ENCODE data around the gene PSME2. TPM values are rescaled to one million over a fixed set of nuclear protein-coding genes. Genes with fewer than 3 reads are reported as not detected.

PSME2 gene
- total RNA-seq, 1 experiment from 2014 or later: 288 TPM

DNA sequence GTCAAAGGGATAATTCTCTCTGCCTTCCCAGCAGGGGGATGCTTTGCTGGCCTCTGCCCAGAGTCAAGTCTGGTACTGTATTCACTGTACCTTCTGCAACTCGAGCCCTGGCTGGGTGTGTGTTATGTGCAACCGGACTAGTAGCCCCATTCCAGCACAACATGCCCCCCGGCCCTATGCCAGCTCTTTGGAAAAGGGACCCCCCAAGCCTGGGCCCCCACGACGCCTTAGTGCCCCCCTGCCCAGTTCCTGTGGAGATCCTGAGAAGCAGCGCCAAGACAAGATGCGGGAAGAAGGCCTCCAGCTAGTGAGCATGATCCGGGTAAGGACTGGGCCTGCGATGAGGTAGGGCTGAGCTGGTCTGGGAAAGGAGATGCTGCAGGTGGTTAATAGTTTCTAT lies 4.2 kb upstream of the PSME2 start:
- DNase-seq: no peak
- Mint-ChIP-seq H3K27ac (ENCODE audit: unreplicated experiment) (no peak overlapping the region), H3K4me1 (ENCODE audit: low read depth, unreplicated experiment) (peaks cover 21% of the 10 kb centered on the region), H3K27me3 (ENCODE audit: unreplicated experiment) (no peaks in the 10 kb centered on the region), H3K36me3 (ENCODE audit: insufficient read depth, unreplicated experiment) (peaks cover 47% of the 10 kb centered on the region), H3K4me3 (ENCODE audit: low read depth, unreplicated experiment) (no peak overlapping the region), H3K9me3 (ENCODE audit: low read depth, unreplicated experiment) (no peaks in the 10 kb centered on the region)
- intact Hi-C loops (cut with micrococcal nuclease; ENCODE audit: unreplicated experiment): no loop called here
- CTCF ChIA-PET: no interaction called here
- TF ChIP-seq, protein P1, sequence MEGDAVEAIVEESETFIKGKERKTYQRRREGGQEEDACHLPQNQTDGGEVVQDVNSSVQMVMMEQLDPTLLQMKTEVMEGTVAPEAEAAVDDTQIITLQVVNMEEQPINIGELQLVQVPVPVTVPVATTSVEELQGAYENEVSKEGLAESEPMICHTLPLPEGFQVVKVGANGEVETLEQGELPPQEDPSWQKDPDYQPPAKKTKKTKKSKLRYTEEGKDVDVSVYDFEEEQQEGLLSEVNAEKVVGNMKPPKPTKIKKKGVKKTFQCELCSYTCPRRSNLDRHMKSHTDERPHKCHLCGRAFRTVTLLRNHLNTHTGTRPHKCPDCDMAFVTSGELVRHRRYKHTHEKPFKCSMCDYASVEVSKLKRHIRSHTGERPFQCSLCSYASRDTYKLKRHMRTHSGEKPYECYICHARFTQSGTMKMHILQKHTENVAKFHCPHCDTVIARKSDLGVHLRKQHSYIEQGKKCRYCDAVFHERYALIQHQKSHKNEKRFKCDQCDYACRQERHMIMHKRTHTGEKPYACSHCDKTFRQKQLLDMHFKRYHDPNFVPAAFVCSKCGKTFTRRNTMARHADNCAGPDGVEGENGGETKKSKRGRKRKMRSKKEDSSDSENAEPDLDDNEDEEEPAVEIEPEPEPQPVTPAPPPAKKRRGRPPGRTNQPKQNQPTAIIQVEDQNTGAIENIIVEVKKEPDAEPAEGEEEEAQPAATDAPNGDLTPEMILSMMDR (IDR thresholded peaks at IDR 0.05; ENCODE audit: unreplicated experiment): no peak
- BruUV-seq (replicated peaks): no TSS peak

DNA sequence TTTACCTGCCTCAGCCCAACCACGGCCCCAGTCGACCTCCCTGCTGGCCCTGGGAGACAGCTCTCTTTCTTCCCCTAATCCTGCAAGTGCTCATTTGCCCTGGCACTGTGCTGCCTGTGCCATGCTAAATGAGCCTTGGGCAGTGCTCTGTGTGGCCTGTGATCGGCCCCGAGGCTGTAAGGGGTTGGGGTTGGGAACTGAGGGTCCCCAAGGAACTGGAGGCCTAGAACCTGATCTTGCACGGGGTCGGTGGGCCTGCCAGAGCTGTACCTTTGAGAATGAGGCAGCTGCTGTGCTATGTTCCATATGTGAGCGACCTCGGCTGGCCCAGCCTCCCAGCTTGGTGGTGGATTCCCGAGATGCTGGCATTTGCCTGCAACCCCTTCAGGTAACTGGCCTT lies 3.7 kb upstream of the PSME2 start:
- Mint-ChIP-seq H3K27me3 (ENCODE audit: unreplicated experiment) (no peaks in the 10 kb centered on the region), H3K36me3 (ENCODE audit: insufficient read depth, unreplicated experiment) (peaks cover 49% of the 10 kb centered on the region), H3K9me3 (ENCODE audit: low read depth, unreplicated experiment) (no peaks in the 10 kb centered on the region), H3K4me1 (ENCODE audit: low read depth, unreplicated experiment) (peaks cover 26% of the 10 kb centered on the region), H3K27ac (ENCODE audit: unreplicated experiment) (no peak overlapping the region), H3K4me3 (ENCODE audit: low read depth, unreplicated experiment) (no peak overlapping the region)
- TF ChIP-seq, protein P1 (IDR thresholded peaks at IDR 0.05; ENCODE audit: unreplicated experiment): no peak
- CTCF ChIA-PET: no interaction called here
- intact Hi-C loops (cut with micrococcal nuclease; ENCODE audit: unreplicated experiment): no loop called here
- no peak for DNase-seq
- no TSS peak for BruUV-seq (replicated peaks)

DNA sequence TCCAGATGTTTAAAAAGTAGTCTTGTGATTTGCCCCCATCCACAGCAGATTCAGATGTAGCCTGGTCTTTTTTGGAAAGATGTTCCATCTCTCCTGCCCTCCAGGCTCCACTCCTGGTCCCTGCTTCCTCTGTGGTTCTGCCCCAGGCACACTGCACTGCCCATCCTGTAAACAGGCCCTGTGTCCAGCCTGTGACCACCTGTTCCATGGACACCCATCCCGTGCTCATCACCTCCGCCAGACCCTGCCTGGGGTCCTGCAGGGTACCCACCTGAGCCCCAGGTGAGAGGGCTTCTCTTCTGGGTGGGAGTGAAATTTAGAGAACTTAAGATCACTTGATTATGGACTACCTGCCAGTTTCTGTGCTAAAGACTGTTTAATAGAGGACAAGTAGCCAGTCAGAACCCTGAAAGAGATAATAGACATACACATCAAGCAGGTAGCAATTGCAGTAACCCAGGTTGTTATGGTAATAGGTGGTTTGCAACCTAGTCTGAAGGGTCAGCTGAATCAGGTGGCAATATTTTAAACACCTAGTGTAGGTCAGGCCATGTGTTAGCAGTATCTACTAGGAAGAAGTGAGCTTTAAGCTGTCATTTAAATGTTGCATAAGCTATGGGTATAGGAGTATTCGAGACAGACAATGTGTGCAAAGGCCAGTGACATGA lies 3.0 kb upstream of the PSME2 start:
- Mint-ChIP-seq H3K4me1 (ENCODE audit: low read depth, unreplicated experiment) (peaks cover 29% of the 10 kb centered on the region), H3K36me3 (ENCODE audit: insufficient read depth, unreplicated experiment) (peaks cover 51% of the 10 kb centered on the region), H3K27ac (ENCODE audit: unreplicated experiment) (no peak overlapping the region), H3K27me3 (ENCODE audit: unreplicated experiment) (no peaks in the 10 kb centered on the region), H3K4me3 (ENCODE audit: low read depth, unreplicated experiment) (no peak overlapping the region), H3K9me3 (ENCODE audit: low read depth, unreplicated experiment) (no peaks in the 10 kb centered on the region)
- intact Hi-C loops (cut with micrococcal nuclease; ENCODE audit: unreplicated experiment): no loop called here
- BruUV-seq (replicated peaks): no TSS peak
- TF ChIP-seq, protein P1 (IDR thresholded peaks at IDR 0.05; ENCODE audit: unreplicated experiment): no peak
- CTCF ChIA-PET: no interaction called here
- DNase-seq: no peak

DNA sequence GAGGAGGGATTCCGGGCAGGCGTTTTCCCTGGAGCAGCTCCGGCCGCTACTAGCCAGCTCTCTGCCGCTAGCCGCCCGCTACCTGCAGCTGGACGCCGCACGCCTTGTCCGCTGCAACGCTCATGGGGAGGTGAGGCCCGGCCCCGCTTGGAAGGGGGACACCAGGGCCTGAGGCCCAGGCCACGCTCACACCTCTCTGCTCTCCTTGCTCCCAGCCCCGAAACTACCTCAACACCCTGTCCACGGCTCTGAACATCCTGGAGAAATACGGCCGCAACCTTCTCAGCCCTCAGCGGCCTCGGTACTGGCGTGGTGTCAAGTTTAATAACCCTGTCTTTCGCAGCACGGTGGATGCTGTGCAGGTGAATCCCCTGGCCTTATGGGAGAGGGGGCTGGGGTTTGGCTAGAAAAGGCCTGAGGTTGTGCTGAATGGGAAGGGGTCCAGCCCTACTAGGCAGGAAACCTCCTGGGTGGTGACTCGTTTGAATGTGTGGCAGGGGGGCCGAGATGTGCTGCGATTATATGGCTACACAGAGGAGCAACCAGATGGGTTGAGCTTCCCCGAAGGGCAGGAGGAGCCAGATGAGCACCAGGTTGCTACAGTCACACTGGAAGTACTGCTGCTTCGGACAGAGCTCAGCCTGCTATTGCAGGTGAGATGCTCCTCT lies 1.5 kb upstream of the PSME2 start:
- no peak for DNase-seq
- TF ChIP-seq, protein P1 (IDR thresholded peaks at IDR 0.05; ENCODE audit: unreplicated experiment): no peak
- peak overlapping the region; percentile 89 for H3K4me3 Mint-ChIP-seq (ENCODE audit: low read depth, unreplicated experiment)
- BruUV-seq (replicated peaks): TSS peak; percentile 58
- no peaks in the 10 kb centered on the region for H3K9me3 Mint-ChIP-seq (ENCODE audit: low read depth, unreplicated experiment)
- CTCF ChIA-PET: interaction anchor here (1.1 to 2.9 kb wide), 4 partner anchors 12 to 48 kb away, joined by 3 to 24 read pairs (median 10); partner anchors contain the start of genes DCAF11, IRF9, NRL and TM9SF1
- H3K27ac Mint-ChIP-seq (ENCODE audit: unreplicated experiment): no peak overlapping the region
- H3K36me3 Mint-ChIP-seq (ENCODE audit: insufficient read depth, unreplicated experiment): peaks cover 51% of the 10 kb centered on the region
- intact Hi-C loops (cut with micrococcal nuclease; ENCODE audit: unreplicated experiment): loop anchor here (2.0 kb wide), 1 partner anchor 13 kb away; the partner anchor contains the start of gene IRF9
- H3K27me3 Mint-ChIP-seq (ENCODE audit: unreplicated experiment): no peaks in the 10 kb centered on the region
- H3K4me1 Mint-ChIP-seq (ENCODE audit: low read depth, unreplicated experiment): peaks cover 35% of the 10 kb centered on the region
